GM21529 (cell line): ENCODE results near the gene PNP.
"Not testable (repeated sequence)": the region's sequence is repeated elsewhere in the genome, so short reads cannot be mapped to it uniquely, and the experiment has no call there.

Experiments
- ATAC-seq: cut with Tn5 transposase; IDR thresholded peaks from one replicate; pipeline ENCODE4 v1.9.1; 2021; ENCODE audit not compliant: unreplicated experiment

PNP gene

GRCh38 chr14:20469242-20469889 is at the start of gene PNP:
TSS of gene PNP (plus strand) at chr14:20469406. CDS start at chr14:20469525, 119 bp downstream.
- ATAC-seq, result peak; percentile 95

GRCh38 chr14:20419419-20419818 is 49.8 kb upstream of the PNP start:
- ATAC-seq, result no peak

- ATAC-seq, result no peak
Measured at GRCh38 chr14:20421267-20421666, 47.9 kb upstream of the PNP start.

GRCh38 chr14:20422886-20423285 is 46.3 kb upstream of the PNP start:
- no peak for ATAC-seq

GRCh38 chr14:20424851-20425250 is 44.4 kb upstream of the PNP start:
- no peak for ATAC-seq

- peak; percentile 79 for ATAC-seq
Measured at GRCh38 chr14:20427231-20428009, 41.8 kb upstream of the PNP start.

- peak; percentile 22 for ATAC-seq
Measured at GRCh38 chr14:20428010-20428365, 41.2 kb upstream of the PNP start.

GRCh38 chr14:20428802-20429201 is 40.4 kb upstream of the PNP start:
- no peak for ATAC-seq

GRCh38 chr14:20429801-20430669 is 39.2 kb upstream of the PNP start:
- ATAC-seq, result no peak

GRCh38 chr14:20434701-20435581 is 34.3 kb upstream of the PNP start:
- ATAC-seq, result no peak

- ATAC-seq, result no peak
Measured at GRCh38 chr14:20435582-20436362, 33.4 kb upstream of the PNP start, which contains the start of gene KLHL33. TSS of gene KLHL33 (minus strand) at chr14:20436166. CDS start at chr14:20435811, 355 bp downstream.

- ATAC-seq, result no peak
Measured at GRCh38 chr14:20436363-20436755, 32.8 kb upstream of the PNP start.

- no peak for ATAC-seq
Measured at GRCh38 chr14:20438664-20439063, 30.5 kb upstream of the PNP start.

- ATAC-seq, result no peak
Measured at GRCh38 chr14:20440465-20440864, 28.7 kb upstream of the PNP start.

GRCh38 chr14:20440882-20441281 is 28.3 kb upstream of the PNP start:
- ATAC-seq, result no peak

GRCh38 chr14:20441461-20441860 is 27.7 kb upstream of the PNP start:
- no peak for ATAC-seq

GRCh38 chr14:20443650-20444049 is 25.6 kb upstream of the PNP start:
- ATAC-seq, result not testable (repeated sequence)

GRCh38 chr14:20446889-20447288 is 22.3 kb upstream of the PNP start:
- no peak for ATAC-seq

- not testable (repeated sequence) for ATAC-seq
Measured at GRCh38 chr14:20452831-20453230, 16.4 kb upstream of the PNP start.
